CD4-positive, alpha-beta T cell (primary cell): ENCODE measurements around the gene ARID3A. TPM values are rescaled to one million over a fixed set of nuclear protein-coding genes. Genes with fewer than 3 reads are reported as not detected.

Experiments used
- ATAC-seq: fragments of 200-7000 bp; cut with Tn5 transposase; one replicate; pipeline ENCODE4 v1.10.0; 2022; ENCODE audit warnings: mild to moderate bottlenecking; ENCODE audit not compliant: poor library complexity
- CTCF ChIA-PET: fragments of 350-600 bp; sonication (Branson Sonifier 250); formaldehyde crosslinking; loops from one replicate; lab custom pipeline; 2021; ENCODE audit warnings: antibody characterized with exemption, inconsistent platforms; lab: Charles Lee
- POLR2A ChIA-PET: fragments of 350-600 bp; sonication (Branson Sonifier 250); formaldehyde crosslinking; loops from one replicate; lab custom pipeline; 2021; ENCODE audit warnings: antibody characterized with exemption, inconsistent platforms; lab: Charles Lee
- DNase-seq, 14 experiments: peaks; one replicate each; pipeline ENCODE4 v3.0.0-alpha.2; 2013 to 2020; ENCODE audit warnings: mixed read lengths in 2 of 14
- H3K27ac ChIP-seq, 2 donors: one replicate each; pipeline versions ENCODE4 v1.5.1 to v1.7.0; 2013; ENCODE audit warnings: low read length in 2 of 2, low read depth in 1 of 2, mild to moderate bottlenecking in 1 of 2
- H3K27me3 ChIP-seq, 2 experiments: 1 replicate in 1 of 2; 2 replicates in 1 of 2; pipeline versions ENCODE4 v1.6.1 to v1.7.0; 2013; ENCODE audit warnings: low read length in 2 of 2, control low read depth in 1 of 2, mild to moderate bottlenecking in 1 of 2, moderate library complexity in 1 of 2; ENCODE audit not compliant: insufficient read depth in 2 of 2, control insufficient read depth in 1 of 2
- H3K36me3 ChIP-seq: one replicate; pipeline ENCODE4 v1.6.1; 2013; ENCODE audit warnings: low read length, control low read depth; ENCODE audit not compliant: insufficient read depth
- H3K4me1 ChIP-seq: one replicate; pipeline ENCODE4 v1.6.1; 2013; ENCODE audit warnings: low read length, control low read depth; ENCODE audit not compliant: insufficient read depth
- H3K4me3 ChIP-seq: one replicate; pipeline ENCODE4 v1.5.1; 2013; ENCODE audit warnings: mild to moderate bottlenecking, low read length, moderate library complexity
- H3K9me3 ChIP-seq, 2 experiments: 1 replicate in 1 of 2; 2 replicates in 1 of 2; pipeline versions ENCODE4 v1.6.1 to v1.7.0; 2013; ENCODE audit warnings: low read length in 2 of 2, mild to moderate bottlenecking in 2 of 2, control low read depth in 1 of 2, moderate library complexity in 1 of 2; ENCODE audit not compliant: control insufficient read depth in 1 of 2, insufficient read depth in 1 of 2
- H3K27ac Mint-ChIP-seq: one replicate; pipeline ENCODE4 v1.8.0; 2020; ENCODE audit warnings: mixed read lengths
- H3K27me3 Mint-ChIP-seq: one replicate; pipeline ENCODE4 v1.8.0; 2021; ENCODE audit warnings: mixed read lengths
- H3K36me3 Mint-ChIP-seq: one replicate; pipeline ENCODE4 v1.8.0; 2021; ENCODE audit warnings: low read depth, mixed read lengths
- H3K4me1 Mint-ChIP-seq: one replicate; pipeline ENCODE4 v1.8.0; 2021; ENCODE audit warnings: low read depth, mixed read lengths
- H3K4me3 Mint-ChIP-seq: one replicate; pipeline ENCODE4 v1.8.0; 2020; ENCODE audit warnings: mild to moderate bottlenecking, mixed read lengths
- H3K9me3 Mint-ChIP-seq: one replicate; pipeline ENCODE4 v1.8.0; 2020; ENCODE audit warnings: mixed read lengths
- CTCF ChIP-seq: fragments of 200-600 bp; IDR thresholded peaks from one replicate; pipeline ENCODE4 v1.8.0; 2022; ENCODE audit warnings: antibody characterized with exemption, mild to moderate bottlenecking
- intact Hi-C, 2 experiments: fragments of 100-400 bp; cut with DNase I in 1 of 2; cut with micrococcal nuclease in 1 of 2; formaldehyde crosslinking; loops; one replicate each; pipeline versions ENCODE4 v1.15.1 to v1.9.0; 2023 to 2025; cut with DNase I, micrococcal nuclease
- total RNA-seq, 174 experiments: library from RNA in 2 of 174; stranded (reverse) in 2 of 174; gene quantifications; one replicate each; pipeline ENCODE4 v1.2.3 and lab custom pipeline; 2021 to 2026

ARID3A gene
- total RNA-seq, 2 experiments from 2014 or later: 3.7 to 4.1 TPM

- TF ChIP-seq CTCF: no peak
- no peaks in the 10 kb centered on the region for H3K9me3 Mint-ChIP-seq
- Histone ChIP-seq H3K27me3 (no peaks in the 10 kb centered on the region), H3K36me3 (peaks cover 53% of the 10 kb centered on the region), H3K9me3 (no peaks in the 10 kb centered on the region), H3K4me1 (peaks cover 8% of the 10 kb centered on the region), H3K4me3 (no peak overlapping the region), H3K27ac (no peak overlapping the region)
- intact Hi-C loops: no loop called here
- no peak overlapping the region for H3K27ac Mint-ChIP-seq
- H3K36me3 Mint-ChIP-seq: peaks cover 24% of the 10 kb centered on the region
- ChIA-PET CTCF (no interaction called here), POLR2A (no interaction called here)
- H3K4me3 Mint-ChIP-seq: no peak overlapping the region
- H3K4me1 Mint-ChIP-seq: peaks cover 5% of the 10 kb centered on the region
- no peak for ATAC-seq
- peak in 1 of 14 experiments; percentile 46 for DNase-seq
- H3K27me3 Mint-ChIP-seq: no peaks in the 10 kb centered on the region
Measured at GRCh38 chr19:990119-990571, 64.3 kb downstream of the ARID3A start.

- no peaks in the 10 kb centered on the region for H3K9me3 Mint-ChIP-seq
- intact Hi-C loops: no loop called here
Measured at GRCh38 chr19:990746-991145, 64.9 kb downstream of the ARID3A start.

DNA sequence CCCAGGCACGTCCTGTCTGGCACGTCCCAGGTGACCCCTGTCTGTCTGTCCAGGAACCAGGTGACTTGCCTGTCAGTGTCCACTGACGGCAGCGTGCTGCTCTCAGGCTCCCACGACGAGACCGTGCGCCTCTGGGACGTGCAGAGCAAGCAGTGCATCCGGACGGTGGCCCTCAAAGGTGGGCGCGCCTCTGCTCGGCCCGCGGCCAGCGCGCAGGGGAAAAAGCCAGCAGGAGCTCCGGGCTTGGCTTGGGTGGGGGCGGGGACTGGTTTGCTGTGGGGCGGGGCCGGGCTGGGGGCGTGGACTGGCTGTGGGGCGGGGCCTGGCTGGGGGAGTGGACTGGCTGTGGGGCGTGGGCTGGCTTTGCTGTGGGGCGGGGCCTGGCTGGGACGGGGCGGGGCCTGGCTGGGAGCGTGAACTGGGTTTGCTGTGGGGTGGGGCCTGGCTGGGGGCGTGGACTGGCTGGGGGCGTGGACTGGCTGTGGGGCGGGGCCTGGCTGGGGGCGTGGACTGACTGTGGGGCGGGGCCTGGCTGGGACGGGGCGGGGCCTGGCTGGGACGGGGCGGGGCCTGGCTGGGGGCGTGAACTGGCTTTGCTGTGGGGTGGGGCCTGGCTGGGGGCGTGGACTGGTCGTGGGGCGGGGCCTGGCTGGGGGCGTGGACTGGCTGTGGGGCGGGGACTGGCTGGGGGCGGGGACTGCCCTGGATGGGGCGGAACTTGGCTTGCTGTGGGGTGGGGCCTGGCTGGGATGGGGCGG lies 65.5 kb downstream of the ARID3A start:
- DNase-seq (peak; percentile 19 to 79 (median 46)), ATAC-seq (peak; percentile 72)
- Mint-ChIP-seq H3K27me3 (peaks cover 2% of the 10 kb centered on the region), H3K9me3 (no peaks in the 10 kb centered on the region), H3K27ac (no peak overlapping the region), H3K4me1 (peaks cover 3% of the 10 kb centered on the region), H3K36me3 (peaks cover 27% of the 10 kb centered on the region), H3K4me3 (no peak overlapping the region)
- Histone ChIP-seq H3K9me3 (no peaks in the 10 kb centered on the region), H3K4me3 (no peak overlapping the region), H3K36me3 (peaks cover 47% of the 10 kb centered on the region), H3K27ac (no peak overlapping the region), H3K27me3 (peaks cover 0 to 6% of the 10 kb centered on the region in 2 experiments), H3K4me1 (peaks cover 13% of the 10 kb centered on the region)
- CTCF ChIA-PET: no interaction called here
- POLR2A ChIA-PET: no interaction called here
- intact Hi-C loops: no loop called here
- TF ChIP-seq CTCF: no peak

More at GRCh38 chr19:990746-991145, 64.9 kb downstream of the ARID3A start:
- TF ChIP-seq CTCF: no peak
- peaks cover 24% of the 10 kb centered on the region for H3K36me3 Mint-ChIP-seq
- Histone ChIP-seq H3K27ac (no peak overlapping the region), H3K4me3 (no peak overlapping the region), H3K9me3 (no peaks in the 10 kb centered on the region), H3K27me3 (peaks cover 0 to under 1% of the 10 kb centered on the region in 2 experiments), H3K36me3 (peaks cover 52% of the 10 kb centered on the region), H3K4me1 (peaks cover 7% of the 10 kb centered on the region)
- ChIA-PET POLR2A (no interaction called here), CTCF (no interaction called here)
- H3K27ac Mint-ChIP-seq: no peak overlapping the region
- no peak for DNase-seq
- no peak overlapping the region for H3K4me3 Mint-ChIP-seq
- H3K4me1 Mint-ChIP-seq: peaks cover 1% of the 10 kb centered on the region
- H3K27me3 Mint-ChIP-seq: no peaks in the 10 kb centered on the region
- ATAC-seq: no peak
